ENCODE data around the gene THAP10.
"Not testable (repeated sequence)": the region's sequence is repeated elsewhere in the genome, so short reads cannot be mapped to it uniquely, and the experiment has no call there.

Gene THAP10

DNA sequence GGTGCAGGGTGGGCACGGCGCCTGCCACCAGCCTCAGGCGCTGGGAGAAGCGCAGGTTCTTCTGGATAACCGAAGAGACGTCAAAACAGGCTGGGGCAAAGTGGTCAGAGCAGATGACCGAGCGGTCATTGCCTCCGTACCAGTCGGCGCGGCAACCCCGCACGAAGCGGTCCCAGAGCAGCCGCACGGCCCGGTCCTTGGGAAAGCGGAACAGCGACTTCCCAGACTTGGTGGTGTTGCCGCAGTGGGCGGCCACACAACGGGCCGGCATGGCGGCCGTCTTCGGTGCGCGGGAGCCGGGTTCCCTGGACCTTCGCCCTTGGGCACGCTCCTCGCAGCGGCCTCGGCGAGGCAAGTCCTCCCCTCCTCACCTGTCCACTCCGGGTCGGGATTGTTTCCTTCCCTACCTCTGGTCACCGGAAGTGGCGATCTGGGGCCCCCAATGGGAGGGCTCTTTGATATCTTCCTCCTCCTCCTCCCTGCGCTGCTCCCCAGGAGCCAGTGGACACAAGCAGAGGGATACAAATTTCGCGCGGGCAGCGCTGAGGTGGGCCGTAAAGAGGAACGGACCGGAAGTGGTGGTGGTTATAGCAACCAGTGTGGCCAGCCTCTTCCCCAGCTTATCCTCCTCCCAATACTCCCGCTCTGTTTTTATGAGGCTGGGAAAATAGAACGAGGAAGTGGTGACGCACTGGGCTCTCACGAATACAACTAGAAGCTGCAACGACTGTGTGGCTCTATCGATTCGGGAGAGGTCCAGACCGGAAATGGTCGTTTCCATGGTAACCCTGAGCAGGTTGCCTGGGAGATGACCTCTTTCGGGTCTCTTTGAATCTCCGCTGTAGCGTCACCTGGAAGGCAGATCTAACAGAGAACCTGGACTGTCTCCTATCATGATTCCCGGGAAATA lies at the start of gene THAP10, which contains the start of gene LRRC49:
THAP10 (minus strand) TSS at position 432 of the 910 bp plus-strand sequence; CDS start at position 271, 161 bp downstream.
LRRC49 (plus strand) TSS at position 825 of the 910 bp plus-strand sequence; CDS start at position 894, 69 bp downstream.
- Histone ChIP-seq H3K27ac (peak within 1 kb of the TSS in 18 of 21 experiments; percentile 20 to 83 (median 58)), H3K4me3 (peak within 1 kb of the TSS; percentile 51 to 79 (median 69))

GRCh38 chr15:70936326-70936725 lies 44.1 kb upstream of the THAP10 start:
- Histone ChIP-seq H3K4me3 (no peak overlapping the region), H3K27ac (no peak overlapping the region)

GRCh38 chr15:70935631-70936030 lies 43.4 kb upstream of the THAP10 start:
- H3K27ac ChIP-seq, result no peak overlapping the region
- H3K4me3 ChIP-seq, result no peak overlapping the region

- H3K27ac ChIP-seq, result no peak overlapping the region
- H3K4me3 ChIP-seq, result no peak overlapping the region
These were observed 41.2 kb upstream of the THAP10 start for GRCh38 chr15:70933411-70933810.

GRCh38 chr15:70932397-70932796 lies 40.2 kb upstream of the THAP10 start:
- Histone ChIP-seq H3K27ac (no peak overlapping the region), H3K4me3 (no peak overlapping the region)

GRCh38 chr15:70931821-70932220 lies 39.6 kb upstream of the THAP10 start:
- H3K4me3 ChIP-seq, result no peak overlapping the region
- no peak overlapping the region for H3K27ac ChIP-seq

- not testable (repeated sequence) for H3K4me3 ChIP-seq, H3K27ac ChIP-seq
These were observed 34.7 kb upstream of the THAP10 start for GRCh38 chr15:70926914-70927313.

DNA sequence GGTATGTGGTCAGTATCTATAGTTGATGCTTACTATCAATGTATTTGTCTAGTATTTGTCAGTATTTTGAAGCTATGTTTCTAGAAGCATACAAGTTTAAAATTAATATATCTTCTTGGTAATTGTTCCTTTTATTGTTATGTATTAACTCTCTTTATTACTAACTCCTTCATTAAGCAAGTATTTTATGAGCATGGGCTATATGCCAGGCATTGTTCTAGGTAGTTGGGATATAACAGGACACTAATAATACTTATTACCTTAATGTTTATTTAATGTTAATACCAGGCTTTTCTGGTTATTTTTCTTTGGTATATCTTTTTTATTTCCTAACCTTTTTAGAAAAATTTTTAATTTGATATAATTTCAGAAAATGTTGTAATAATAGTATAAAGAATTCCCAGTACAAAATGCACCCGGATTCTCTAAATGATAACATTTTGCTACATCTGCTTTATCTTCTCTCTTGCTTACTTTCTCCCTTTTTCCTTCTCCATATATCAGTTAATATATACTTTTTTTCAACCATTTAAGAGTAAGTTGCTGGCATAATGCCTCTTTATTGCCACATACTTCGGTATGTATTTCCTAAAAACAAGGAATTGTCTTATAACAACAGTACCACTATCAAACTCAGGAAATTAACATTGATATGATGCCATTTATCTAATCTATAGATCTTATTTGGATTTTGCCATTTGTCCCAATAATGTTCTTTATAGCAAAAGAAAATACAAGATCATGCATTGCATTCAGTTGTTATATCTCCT lies 31.3 kb upstream of the THAP10 start:
- Histone ChIP-seq H3K4me3 (no peak overlapping the region), H3K27ac (no peak overlapping the region)

- Histone ChIP-seq H3K4me3 (no peak overlapping the region), H3K27ac (no peak overlapping the region)
These were observed 29.9 kb upstream of the THAP10 start for GRCh38 chr15:70922119-70922518.

DNA sequence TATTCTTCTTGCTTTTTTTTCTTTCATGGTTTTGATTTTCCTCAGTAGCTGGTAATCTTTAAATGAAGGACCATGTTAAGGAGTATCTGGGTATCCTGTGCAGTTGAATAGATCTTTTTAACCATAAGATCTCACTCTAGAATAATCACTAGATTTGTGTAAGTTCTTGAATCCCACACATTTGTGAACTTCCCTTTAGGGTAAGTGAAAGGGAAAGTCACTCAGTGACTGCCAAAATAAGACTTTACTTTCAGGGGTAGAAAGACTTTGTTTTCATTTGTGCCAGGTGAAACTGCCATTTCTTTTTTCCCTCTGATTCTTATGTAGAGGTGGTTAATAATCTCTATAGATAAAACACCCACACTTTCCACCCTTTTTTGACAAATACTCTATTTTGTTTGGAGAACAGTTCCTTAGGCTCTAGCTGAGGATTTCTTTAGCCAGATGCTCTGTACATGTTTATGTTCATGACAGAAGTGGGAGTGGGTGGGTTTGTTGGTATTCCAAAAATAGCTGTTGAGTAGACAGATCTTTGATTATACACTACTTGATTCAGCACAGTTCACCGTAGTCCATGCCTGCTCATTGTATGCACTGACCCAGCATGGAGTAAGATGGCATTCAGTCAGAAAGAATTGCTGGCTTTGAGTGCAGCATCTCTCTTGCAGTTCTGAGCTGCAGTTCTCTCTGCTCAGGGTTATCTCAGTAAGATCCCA lies 28.9 kb upstream of the THAP10 start:
- Histone ChIP-seq H3K27ac (no peak overlapping the region), H3K4me3 (no peak overlapping the region)

DNA sequence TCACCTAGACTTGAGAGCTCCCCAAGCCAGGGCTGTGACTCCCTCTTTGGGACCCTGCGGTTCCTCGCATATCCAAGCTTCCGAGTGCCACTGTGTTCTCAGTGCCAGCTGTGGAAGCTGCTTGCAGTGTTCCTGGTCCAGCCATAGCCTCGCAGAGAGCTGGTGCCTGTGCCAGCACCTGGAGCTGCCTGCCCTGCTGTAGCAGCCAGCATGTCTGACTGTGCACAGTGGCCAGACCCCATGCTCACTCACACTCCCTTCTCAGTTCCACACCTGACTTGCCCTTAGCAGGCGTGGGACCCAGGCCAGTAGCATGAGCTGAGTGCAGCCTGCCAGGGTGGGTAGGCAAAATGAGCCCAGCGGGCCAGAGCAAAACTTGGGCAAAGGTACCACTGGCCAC lies 25.7 kb upstream of the THAP10 start:
- no peak overlapping the region for H3K27ac ChIP-seq
- H3K4me3 ChIP-seq, result no peak overlapping the region

DNA sequence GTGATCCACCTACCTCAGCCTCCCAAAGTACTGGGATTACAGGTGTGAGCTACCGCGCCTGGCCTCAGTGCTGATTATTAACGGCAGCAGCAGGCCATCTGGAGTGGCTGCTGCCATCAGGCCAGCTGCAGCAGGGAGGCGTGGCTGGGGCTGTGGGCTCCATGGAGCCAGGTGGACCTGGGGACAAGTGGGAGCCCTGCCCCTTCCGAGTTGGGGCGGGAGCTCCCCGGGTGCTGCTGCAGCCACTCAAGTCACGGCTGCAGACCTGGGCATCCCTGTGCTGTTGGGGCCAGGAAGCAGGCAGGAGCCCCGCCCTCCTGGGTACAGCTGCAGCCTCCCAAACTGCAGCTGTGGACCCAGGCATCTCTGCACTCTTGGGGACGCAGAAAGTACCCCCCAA lies 24.3 kb upstream of the THAP10 start:
- Histone ChIP-seq H3K4me3 (no peak overlapping the region), H3K27ac (no peak overlapping the region)

- no peak overlapping the region for H3K4me3 ChIP-seq
- no peak overlapping the region for H3K27ac ChIP-seq
These were observed 20.0 kb upstream of the THAP10 start for GRCh38 chr15:70912187-70912586.

DNA sequence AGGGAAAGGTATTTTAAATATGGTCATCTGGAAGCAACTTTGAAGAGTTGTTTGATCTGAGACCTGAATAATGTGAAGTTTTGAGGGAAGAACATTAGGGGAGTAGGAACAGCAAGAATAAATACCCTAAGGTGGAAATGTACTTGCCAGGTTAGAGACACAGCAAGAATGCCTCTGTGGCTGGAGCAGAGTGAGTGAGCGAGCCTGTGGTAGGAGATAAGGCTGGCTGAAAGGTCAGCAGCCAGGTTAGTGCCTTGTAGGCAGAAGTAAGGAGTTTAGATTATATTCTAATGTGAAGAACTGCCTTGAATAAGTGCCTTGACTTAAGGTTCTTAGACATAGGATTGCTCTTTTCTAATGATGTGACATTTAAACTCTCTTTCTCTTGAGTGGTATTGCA lies 18.7 kb upstream of the THAP10 start:
- Histone ChIP-seq H3K4me3 (no peak overlapping the region), H3K27ac (no peak overlapping the region)

DNA sequence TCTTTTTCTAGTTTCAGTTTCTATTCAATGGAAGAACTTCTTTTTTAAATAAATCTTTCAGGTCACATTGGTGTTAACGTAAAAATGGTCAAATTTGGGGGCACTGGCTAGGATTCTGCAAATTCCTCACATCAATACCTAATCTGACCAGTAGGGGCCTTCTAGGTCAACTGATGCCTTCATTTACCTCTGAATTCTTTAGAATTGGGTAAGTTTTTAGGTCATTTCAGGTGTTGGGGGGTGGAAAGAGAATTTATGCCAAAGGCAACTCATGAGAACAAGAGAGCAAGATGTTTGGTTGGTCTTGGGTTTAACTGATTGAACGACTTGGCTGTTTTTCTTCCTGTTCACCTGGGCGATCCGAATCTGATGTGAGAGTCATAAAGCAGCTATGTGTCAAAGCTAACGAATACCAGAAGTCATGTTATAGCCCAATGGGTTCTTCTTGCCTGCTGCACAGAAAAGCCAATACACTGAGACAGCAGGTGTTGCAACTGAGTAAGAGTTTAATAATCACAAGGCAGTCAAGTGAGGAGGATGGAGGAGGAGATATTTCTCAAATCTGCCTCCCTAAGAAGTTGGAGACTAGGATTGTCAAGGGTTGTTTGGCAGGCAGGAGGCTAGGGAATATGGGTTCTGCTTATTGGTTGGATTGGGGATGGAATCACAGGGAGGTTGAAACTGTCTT lies 15.7 kb upstream of the THAP10 start:
- H3K4me3 ChIP-seq, result no peak overlapping the region
- H3K27ac ChIP-seq, result no peak overlapping the region

DNA sequence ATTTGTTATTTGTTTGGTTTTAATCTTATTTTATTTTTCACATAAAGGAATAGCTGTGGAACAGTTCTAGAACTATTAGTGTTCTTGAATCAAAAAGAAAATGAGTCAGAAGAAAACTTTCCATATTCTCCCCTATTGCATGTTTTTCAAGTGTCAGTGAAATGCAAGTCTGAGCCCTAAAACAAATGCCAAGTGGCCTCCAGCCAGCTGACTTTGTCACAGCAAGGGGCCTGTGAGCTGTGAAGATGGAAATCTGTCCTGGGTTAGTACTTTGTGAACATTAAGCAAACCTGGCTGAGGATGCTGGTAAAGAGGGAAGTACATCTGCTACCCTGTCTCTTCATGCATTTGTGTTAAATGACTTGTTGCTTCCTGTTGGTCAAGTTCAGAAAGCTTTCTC lies 14.6 kb upstream of the THAP10 start:
- Histone ChIP-seq H3K27ac (no peak overlapping the region), H3K4me3 (no peak overlapping the region)

GRCh38 chr15:70902107-70902506 lies 9.9 kb upstream of the THAP10 start:
- Histone ChIP-seq H3K27ac (peak overlapping the region in 2 of 21 experiments; percentile 6 to 34), H3K4me3 (no peak overlapping the region)

GRCh38 chr15:70892912-70893560 lies 803 bp upstream of the THAP10 start:
- H3K4me3 ChIP-seq, result peak overlapping the region; percentile 51 to 79 (median 69)
- H3K27ac ChIP-seq, result peak overlapping the region in 17 of 21 experiments; percentile 20 to 83 (median 58)

GRCh38 chr15:70882361-70882760 lies 9.9 kb downstream of the THAP10 start:
- Histone ChIP-seq H3K4me3 (no peak overlapping the region), H3K27ac (no peak overlapping the region)

Data from skin epidermis (tissue), 12 donors.